ENCODE measurements around the gene MANF.

The MANF gene

DNA sequence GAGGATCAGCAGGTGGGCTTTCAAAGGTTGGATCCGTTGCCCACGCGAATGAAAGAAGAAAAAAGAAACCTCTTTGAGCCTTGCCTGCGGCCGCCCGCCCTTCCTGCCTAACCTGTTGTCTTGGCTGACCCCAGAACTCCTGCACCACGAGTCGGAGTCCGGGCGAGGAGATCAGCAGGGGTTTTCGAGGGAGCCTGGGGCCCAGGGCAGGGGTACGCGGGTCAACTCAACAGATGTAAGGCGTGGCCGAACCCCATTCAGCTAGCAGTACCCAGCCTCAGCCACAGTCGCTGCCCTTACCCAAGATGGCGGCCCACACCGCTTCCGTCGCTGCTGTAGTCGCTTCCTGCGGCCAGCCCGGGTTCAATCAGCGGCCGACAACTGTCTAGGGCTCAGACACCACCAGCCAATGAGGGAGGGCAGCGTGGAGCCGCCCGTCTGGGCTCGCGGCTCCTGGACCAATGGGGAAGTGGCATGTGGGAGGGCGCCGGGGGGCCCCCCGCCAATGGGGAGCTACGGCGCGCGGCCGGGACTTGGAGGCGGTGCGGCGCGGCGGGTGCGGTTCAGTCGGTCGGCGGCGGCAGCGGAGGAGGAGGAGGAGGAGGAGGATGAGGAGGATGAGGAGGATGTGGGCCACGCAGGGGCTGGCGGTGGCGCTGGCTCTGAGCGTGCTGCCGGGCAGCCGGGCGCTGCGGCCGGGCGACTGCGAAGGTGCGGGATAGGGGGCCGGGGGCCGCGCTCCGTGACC lies at the start of gene MANF:
Gene MANF (plus strand): TSS at position 566 of the 748 bp plus-strand sequence. CDS start 52 bp downstream, at position 618.
- Histone ChIP-seq H3K27me3 (replicated peaks; ENCODE audit: insufficient read depth, low read length) (no peaks in the 10 kb centered on the region), H3K4me2 (ENCODE audit: low read depth, low read length) (peak within 1 kb of the TSS; percentile 92), H2AFZ (ENCODE audit: low read length) (peak within 1 kb of the TSS; percentile 83), H3K9ac (ENCODE audit: low read length) (peak within 1 kb of the TSS; percentile 94), H3K9me2 (replicated peaks; ENCODE audit: insufficient read depth, low read length) (no peaks in the 10 kb centered on the region), H3F3A (ENCODE audit: insufficient read depth, low read length) (peaks cover 34% of the 10 kb centered on the region), H3K79me2 (ENCODE audit: low read length) (peaks cover 55% of the 10 kb centered on the region), H4K20me1 (ENCODE audit: insufficient read depth, low read length) (no peaks in the 10 kb centered on the region), H3K4me3 (ENCODE audit: low read length) (peak within 1 kb of the TSS; percentile 96), H3K4me1 (ENCODE audit: low read length) (peaks cover 37% of the 10 kb centered on the region), H3K9me3 (replicated peaks; ENCODE audit: insufficient read depth, low read length) (no peaks in the 10 kb centered on the region), H3K36me3 (replicated peaks; ENCODE audit: insufficient read depth, low read length) (no peaks in the 10 kb centered on the region), H3K27ac (ENCODE audit: low read length) (peak within 1 kb of the TSS; percentile 68)
- TF ChIP-seq, protein P1, sequence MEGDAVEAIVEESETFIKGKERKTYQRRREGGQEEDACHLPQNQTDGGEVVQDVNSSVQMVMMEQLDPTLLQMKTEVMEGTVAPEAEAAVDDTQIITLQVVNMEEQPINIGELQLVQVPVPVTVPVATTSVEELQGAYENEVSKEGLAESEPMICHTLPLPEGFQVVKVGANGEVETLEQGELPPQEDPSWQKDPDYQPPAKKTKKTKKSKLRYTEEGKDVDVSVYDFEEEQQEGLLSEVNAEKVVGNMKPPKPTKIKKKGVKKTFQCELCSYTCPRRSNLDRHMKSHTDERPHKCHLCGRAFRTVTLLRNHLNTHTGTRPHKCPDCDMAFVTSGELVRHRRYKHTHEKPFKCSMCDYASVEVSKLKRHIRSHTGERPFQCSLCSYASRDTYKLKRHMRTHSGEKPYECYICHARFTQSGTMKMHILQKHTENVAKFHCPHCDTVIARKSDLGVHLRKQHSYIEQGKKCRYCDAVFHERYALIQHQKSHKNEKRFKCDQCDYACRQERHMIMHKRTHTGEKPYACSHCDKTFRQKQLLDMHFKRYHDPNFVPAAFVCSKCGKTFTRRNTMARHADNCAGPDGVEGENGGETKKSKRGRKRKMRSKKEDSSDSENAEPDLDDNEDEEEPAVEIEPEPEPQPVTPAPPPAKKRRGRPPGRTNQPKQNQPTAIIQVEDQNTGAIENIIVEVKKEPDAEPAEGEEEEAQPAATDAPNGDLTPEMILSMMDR (IDR thresholded peaks at IDR 0.05; ENCODE audit: low read length): no peak
- TF ChIP-seq EZH2 (optimal IDR thresholded peaks at IDR 0.05; ENCODE audit: low read depth, low read length) (no peak), EZH2phosphoT487 (IDR thresholded peaks at IDR 0.05; ENCODE audit: low read length) (no peak)
- DNase-seq: peak; percentile 98

DNA sequence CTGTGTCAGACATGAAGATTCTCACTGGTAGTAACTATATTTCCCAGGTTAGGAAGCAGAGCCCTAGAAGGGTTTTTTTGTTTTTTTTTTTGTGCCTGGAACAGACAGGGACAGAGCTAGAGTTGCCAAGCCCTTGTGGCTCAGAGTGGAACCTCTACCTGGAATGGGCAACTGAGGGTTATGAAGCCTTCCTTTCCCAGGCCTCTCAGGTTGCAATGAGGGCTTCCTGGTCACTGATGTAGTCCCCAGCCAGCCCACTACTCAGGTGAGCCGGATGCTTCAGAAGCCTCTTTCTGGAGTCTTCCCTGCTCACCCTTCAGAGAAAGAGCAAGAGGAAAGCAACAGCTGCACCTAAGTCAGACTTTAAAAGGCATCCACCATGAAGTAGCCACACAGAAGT lies 48.8 kb upstream of the MANF start:
- Histone ChIP-seq H3K9ac (ENCODE audit: low read length) (no peak overlapping the region), H3K79me2 (ENCODE audit: low read length) (no peaks in the 10 kb centered on the region)

DNA sequence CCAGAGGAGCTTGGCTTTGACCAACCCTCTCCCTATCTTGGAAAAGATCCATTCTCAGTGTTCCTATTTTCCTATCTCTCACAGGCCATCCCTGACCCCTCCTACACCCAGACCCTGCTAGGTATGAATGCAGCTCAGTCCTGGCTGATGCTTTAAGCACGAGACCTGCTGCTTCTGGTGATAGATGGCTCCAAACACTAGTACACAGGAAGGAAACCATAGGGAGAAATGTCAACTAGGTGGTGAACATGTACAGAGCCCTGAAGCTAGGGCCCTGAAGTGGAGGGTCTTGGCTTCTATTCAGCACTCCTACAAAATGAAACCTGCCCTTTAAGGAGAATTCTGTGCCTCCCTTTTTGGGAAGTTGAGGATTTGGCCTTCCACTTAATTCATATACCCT lies 47.4 kb upstream of the MANF start:
- Histone ChIP-seq H3K4me1 (ENCODE audit: low read length) (no peaks in the 10 kb centered on the region), H3K9me3 (replicated peaks; ENCODE audit: insufficient read depth, low read length) (no peaks in the 10 kb centered on the region), H3K4me3 (ENCODE audit: low read length) (no peak overlapping the region), H2AFZ (ENCODE audit: low read length) (no peak overlapping the region), H3K27ac (ENCODE audit: low read length) (no peak overlapping the region), H3K27me3 (replicated peaks; ENCODE audit: insufficient read depth, low read length) (no peaks in the 10 kb centered on the region), H3K9me2 (replicated peaks; ENCODE audit: insufficient read depth, low read length) (no peaks in the 10 kb centered on the region), H3K36me3 (replicated peaks; ENCODE audit: insufficient read depth, low read length) (no peaks in the 10 kb centered on the region), H4K20me1 (ENCODE audit: insufficient read depth, low read length) (no peaks in the 10 kb centered on the region), H3K4me2 (ENCODE audit: low read depth, low read length) (no peak overlapping the region), H3F3A (ENCODE audit: insufficient read depth, low read length) (no peaks in the 10 kb centered on the region), H3K9ac (ENCODE audit: low read length) (no peak overlapping the region), H3K79me2 (ENCODE audit: low read length) (no peaks in the 10 kb centered on the region)
- no peak for DNase-seq
- TF ChIP-seq, protein P1 (IDR thresholded peaks at IDR 0.05; ENCODE audit: low read length): no peak
- TF ChIP-seq EZH2 (optimal IDR thresholded peaks at IDR 0.05; ENCODE audit: low read depth, low read length) (no peak), EZH2phosphoT487 (IDR thresholded peaks at IDR 0.05; ENCODE audit: low read length) (no peak)

More for the DNA sequence above, 48.8 kb upstream of the MANF start:
- no peak overlapping the region for H2AFZ ChIP-seq (ENCODE audit: low read length)
- DNase-seq: no peak
- H3K27ac ChIP-seq (ENCODE audit: low read length): no peak overlapping the region
- no peaks in the 10 kb centered on the region for H3F3A ChIP-seq (ENCODE audit: insufficient read depth, low read length)
- H3K36me3 ChIP-seq (replicated peaks; ENCODE audit: insufficient read depth, low read length): no peaks in the 10 kb centered on the region
- H3K4me3 ChIP-seq (ENCODE audit: low read length): no peak overlapping the region
- H4K20me1 ChIP-seq (ENCODE audit: insufficient read depth, low read length): no peaks in the 10 kb centered on the region
- H3K9me2 ChIP-seq (replicated peaks; ENCODE audit: insufficient read depth, low read length): no peaks in the 10 kb centered on the region
- no peaks in the 10 kb centered on the region for H3K9me3 ChIP-seq (replicated peaks; ENCODE audit: insufficient read depth, low read length)
- H3K4me2 ChIP-seq (ENCODE audit: low read depth, low read length): no peak overlapping the region
- no peaks in the 10 kb centered on the region for H3K27me3 ChIP-seq (replicated peaks; ENCODE audit: insufficient read depth, low read length)
- H3K4me1 ChIP-seq (ENCODE audit: low read length): no peaks in the 10 kb centered on the region
- TF ChIP-seq, protein P1 (IDR thresholded peaks at IDR 0.05; ENCODE audit: low read length): no peak
- TF ChIP-seq EZH2phosphoT487 (IDR thresholded peaks at IDR 0.05; ENCODE audit: low read length) (no peak), EZH2 (optimal IDR thresholded peaks at IDR 0.05; ENCODE audit: low read depth, low read length) (no peak)
